Subcutaneous abdominal adipose tissue (tissue), 5 donors: ENCODE measurements around the gene SRGAP1.
A peak's percentile ranks its signal among the peaks of the same experiment; 100 is the strongest.

Source experiments
- H3K27ac ChIP-seq: one replicate; pipeline ENCODE4 v1.7.0; 2013; ENCODE audit warnings: low read depth, mild to moderate bottlenecking, inconsistent platforms, low read length, moderate library complexity
- H3K27me3 ChIP-seq, 5 donors: one replicate each; pipeline ENCODE4 v1.7.0; 2013; ENCODE audit warnings: low read length in 5 of 5, inconsistent platforms in 1 of 5; ENCODE audit not compliant: control insufficient read depth in 5 of 5, insufficient read depth in 4 of 5
- H3K36me3 ChIP-seq, 5 donors: one replicate each; pipeline ENCODE4 v1.7.0; 2013; ENCODE audit warnings: low read length in 5 of 5; ENCODE audit not compliant: control insufficient read depth in 5 of 5, insufficient read depth in 5 of 5
- H3K4me1 ChIP-seq, 5 donors: one replicate each; pipeline ENCODE4 v1.7.0; 2013; ENCODE audit warnings: low read length in 5 of 5, mild to moderate bottlenecking in 3 of 5, moderate library complexity in 1 of 5; ENCODE audit not compliant: control insufficient read depth in 5 of 5, insufficient read depth in 5 of 5
- H3K4me3 ChIP-seq, 5 donors: one replicate each; pipeline ENCODE4 v1.7.0; 2013; ENCODE audit warnings: low read length in 5 of 5, low read depth in 1 of 5
- H3K9ac ChIP-seq, 5 donors: one replicate each; pipeline ENCODE4 v1.7.0; 2013; ENCODE audit warnings: low read length in 5 of 5, mild to moderate bottlenecking in 4 of 5, moderate library complexity in 3 of 5
- H3K9me3 ChIP-seq, 5 donors: one replicate each; pipeline ENCODE4 v1.7.0; 2013; ENCODE audit warnings: low read length in 5 of 5; ENCODE audit not compliant: control insufficient read depth in 5 of 5
- donor health status: healthy.
- donor health status: healthy.
- donor health status: healthy.
- donor health status: healthy.
- donor health status: healthy.

SRGAP1 gene

DNA sequence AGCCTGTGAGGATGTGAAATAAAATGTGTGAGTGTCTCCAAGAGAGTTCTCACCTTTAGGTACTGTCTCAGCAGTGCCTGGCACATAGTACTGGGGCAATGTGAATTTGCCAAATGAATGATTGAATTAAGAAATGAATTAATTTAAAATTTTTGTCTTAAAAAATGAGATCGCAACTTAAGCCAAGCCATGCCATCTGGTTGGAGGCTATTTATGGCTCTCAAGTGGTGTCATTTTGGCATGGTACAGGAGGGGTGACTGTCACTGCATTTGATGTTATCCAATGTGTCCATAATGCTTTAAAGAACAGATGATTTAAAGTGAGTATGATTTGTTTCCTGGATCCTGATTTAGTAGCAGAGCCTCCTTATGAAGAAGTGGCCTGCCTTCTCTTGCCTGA lies 80.3 kb downstream of the SRGAP1 start:
- Histone ChIP-seq H3K27ac (no peak overlapping the region), H3K36me3 (no peaks in the 10 kb centered on the region), H3K9ac (no peak overlapping the region), H3K27me3 (no peaks in the 10 kb centered on the region), H3K4me3 (no peak overlapping the region), H3K4me1 (peaks cover 0 to 8% (median 0%) of the 10 kb centered on the region in 5 donors), H3K9me3 (no peaks in the 10 kb centered on the region)

DNA sequence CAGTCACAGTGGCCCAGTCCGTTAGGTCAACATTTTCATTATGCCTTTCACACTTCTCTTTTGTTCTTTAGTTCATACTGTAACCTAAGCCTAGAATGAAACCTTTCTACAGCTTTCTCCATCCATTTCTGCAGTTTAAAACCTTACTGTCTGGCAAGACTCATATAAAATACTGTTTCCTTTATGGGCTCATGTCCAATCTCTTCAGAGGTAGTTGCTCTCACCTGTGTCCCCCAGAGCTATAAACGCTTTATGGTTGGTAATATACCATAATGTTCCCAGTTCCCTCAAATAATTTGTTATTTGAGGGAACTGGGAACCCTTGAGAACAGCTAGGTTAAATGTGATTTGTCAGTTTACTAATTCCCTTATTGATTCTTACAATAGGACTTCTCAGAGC lies 83.0 kb downstream of the SRGAP1 start:
- H3K27me3 ChIP-seq = no peaks in the 10 kb centered on the region

DNA sequence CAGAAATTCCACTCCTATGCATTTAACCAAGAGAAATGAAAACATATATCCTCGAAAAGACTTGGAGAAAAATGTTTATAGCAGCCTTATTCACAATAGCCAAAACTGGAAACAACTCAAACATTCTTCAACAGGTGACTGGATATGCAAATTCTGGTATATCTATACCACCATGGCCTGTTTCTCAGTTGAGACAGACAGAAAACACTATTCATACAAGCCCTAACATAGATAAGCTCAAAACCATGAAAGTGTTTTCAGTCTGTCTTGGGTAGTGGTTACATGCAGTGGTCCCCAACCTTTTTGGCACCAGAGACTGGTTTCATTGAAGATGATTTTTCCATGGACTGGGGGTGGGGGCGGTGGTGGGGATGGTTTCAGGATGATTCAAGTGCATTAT lies 83.8 kb downstream of the SRGAP1 start:
- Histone ChIP-seq H3K27ac (no peak overlapping the region), H3K4me3 (no peak overlapping the region), H3K4me1 (peaks cover 0 to 6% (median 0%) of the 10 kb centered on the region in 5 donors), H3K36me3 (no peaks in the 10 kb centered on the region), H3K9me3 (no peaks in the 10 kb centered on the region), H3K27me3 (no peaks in the 10 kb centered on the region), H3K9ac (no peak overlapping the region)

More for the DNA sequence above, 83.0 kb downstream of the SRGAP1 start:
- Histone ChIP-seq H3K36me3 (no peaks in the 10 kb centered on the region), H3K4me1 (peaks cover 0 to 8% (median 0%) of the 10 kb centered on the region in 5 donors), H3K9me3 (no peaks in the 10 kb centered on the region), H3K9ac (no peak overlapping the region), H3K27ac (no peak overlapping the region), H3K4me3 (no peak overlapping the region)

DNA sequence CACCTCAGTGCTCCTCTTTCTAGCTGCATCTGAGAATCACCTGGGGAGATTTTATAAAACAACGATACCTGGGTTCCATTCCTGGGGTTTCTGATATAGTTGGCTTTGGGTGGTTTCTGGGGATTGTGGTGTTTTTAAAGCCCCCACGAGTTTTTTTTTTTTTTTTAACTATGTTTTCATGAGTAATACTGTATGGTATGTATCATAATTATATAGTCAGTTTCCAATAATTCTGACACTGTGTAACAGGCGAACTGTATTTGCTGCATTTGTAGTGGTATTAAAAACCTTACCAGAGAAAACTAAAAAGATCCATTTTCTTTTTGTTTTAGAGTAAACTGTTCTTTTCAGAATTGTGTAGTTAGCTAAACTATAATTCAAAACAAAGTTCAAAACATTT lies 84.9 kb downstream of the SRGAP1 start:
- H3K4me1 ChIP-seq = peaks cover 0 to 6% (median 0%) of the 10 kb centered on the region in 5 donors
- no peak overlapping the region for H3K27ac ChIP-seq
- H3K27me3 ChIP-seq = no peaks in the 10 kb centered on the region

DNA sequence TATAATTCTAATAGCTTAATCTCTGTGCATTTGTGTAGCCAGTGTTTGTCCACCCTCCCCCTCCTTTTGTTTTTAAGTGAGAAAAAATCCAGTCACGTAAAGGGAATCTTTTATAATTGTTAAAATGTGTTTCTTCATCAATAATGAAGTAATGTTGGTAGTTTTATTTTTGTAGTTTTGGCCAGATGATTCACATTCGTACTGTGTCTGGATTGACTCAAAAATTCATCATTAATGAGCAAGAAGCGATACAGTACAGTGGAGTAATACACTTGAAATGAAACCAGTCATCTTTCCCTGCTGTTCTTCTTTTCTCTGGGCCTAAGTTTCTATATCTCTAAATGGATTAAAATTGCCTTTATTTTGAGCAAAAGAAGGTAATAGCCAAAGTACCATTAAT lies 86.5 kb downstream of the SRGAP1 start:
- Histone ChIP-seq H3K36me3 (no peaks in the 10 kb centered on the region), H3K9me3 (no peaks in the 10 kb centered on the region), H3K4me1 (peaks cover 0 to 6% (median 0%) of the 10 kb centered on the region in 5 donors), H3K27me3 (no peaks in the 10 kb centered on the region), H3K9ac (no peak overlapping the region), H3K27ac (no peak overlapping the region), H3K4me3 (no peak overlapping the region)

More for the DNA sequence above, 84.9 kb downstream of the SRGAP1 start:
- Histone ChIP-seq H3K9ac (no peak overlapping the region), H3K36me3 (no peaks in the 10 kb centered on the region), H3K9me3 (no peaks in the 10 kb centered on the region), H3K4me3 (no peak overlapping the region)

GRCh38 chr12:63931703-63932102 lies 87.2 kb downstream of the SRGAP1 start:
- H3K9ac ChIP-seq = no peak overlapping the region
- H3K27ac ChIP-seq = no peak overlapping the region
- H3K4me3 ChIP-seq = no peak overlapping the region
- no peaks in the 10 kb centered on the region for H3K9me3 ChIP-seq
- H3K27me3 ChIP-seq = no peaks in the 10 kb centered on the region
- no peaks in the 10 kb centered on the region for H3K36me3 ChIP-seq
- peaks cover 0 to 6% (median 0%) of the 10 kb centered on the region in 5 donors for H3K4me1 ChIP-seq

GRCh38 chr12:63934936-63935335 lies 90.4 kb downstream of the SRGAP1 start:
- peaks cover 0 to 19% (median 13%) of the 10 kb centered on the region in 5 donors for H3K4me1 ChIP-seq
- H3K4me3 ChIP-seq = no peak overlapping the region
- no peak overlapping the region for H3K9ac ChIP-seq

DNA sequence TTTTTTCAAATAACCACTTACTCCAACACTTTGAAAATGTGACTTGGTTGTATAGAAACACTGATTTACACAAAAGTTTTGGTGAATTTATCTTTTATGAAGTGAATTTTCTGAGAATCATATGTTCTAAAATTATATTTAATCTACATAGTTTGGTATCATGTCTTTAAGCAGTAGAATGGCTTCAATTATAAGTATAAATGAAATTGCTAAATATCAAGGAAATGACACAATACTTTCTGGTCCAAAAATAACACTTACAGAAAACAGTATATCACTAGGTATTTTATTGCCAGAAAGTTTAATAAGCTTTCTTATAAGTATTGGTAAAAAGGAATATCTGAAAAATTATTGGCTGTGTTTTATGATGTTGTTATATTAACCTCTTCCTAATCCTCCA lies 90.9 kb downstream of the SRGAP1 start:
- peaks cover 0 to 22% (median 16%) of the 10 kb centered on the region in 5 donors for H3K4me1 ChIP-seq
- no peak overlapping the region for H3K9ac ChIP-seq
- no peaks in the 10 kb centered on the region for H3K9me3 ChIP-seq
- H3K27ac ChIP-seq = no peak overlapping the region
- no peaks in the 10 kb centered on the region for H3K27me3 ChIP-seq
- no peaks in the 10 kb centered on the region for H3K36me3 ChIP-seq
- no peak overlapping the region for H3K4me3 ChIP-seq

More at GRCh38 chr12:63934936-63935335, 90.4 kb downstream of the SRGAP1 start:
- H3K9me3 ChIP-seq = no peaks in the 10 kb centered on the region
- no peaks in the 10 kb centered on the region for H3K36me3 ChIP-seq
- no peaks in the 10 kb centered on the region for H3K27me3 ChIP-seq
- H3K27ac ChIP-seq = no peak overlapping the region

GRCh38 chr12:63937378-63938316 lies 93.1 kb downstream of the SRGAP1 start:
- Histone ChIP-seq H3K4me3 (no peak overlapping the region), H3K9me3 (no peaks in the 10 kb centered on the region), H3K36me3 (no peaks in the 10 kb centered on the region), H3K27ac (peak overlapping the region; percentile 3), H3K4me1 (peaks cover 3 to 27% (median 21%) of the 10 kb centered on the region in 5 donors), H3K9ac (peak overlapping the region in 1 of 5 donors; percentile 38), H3K27me3 (no peaks in the 10 kb centered on the region)

DNA sequence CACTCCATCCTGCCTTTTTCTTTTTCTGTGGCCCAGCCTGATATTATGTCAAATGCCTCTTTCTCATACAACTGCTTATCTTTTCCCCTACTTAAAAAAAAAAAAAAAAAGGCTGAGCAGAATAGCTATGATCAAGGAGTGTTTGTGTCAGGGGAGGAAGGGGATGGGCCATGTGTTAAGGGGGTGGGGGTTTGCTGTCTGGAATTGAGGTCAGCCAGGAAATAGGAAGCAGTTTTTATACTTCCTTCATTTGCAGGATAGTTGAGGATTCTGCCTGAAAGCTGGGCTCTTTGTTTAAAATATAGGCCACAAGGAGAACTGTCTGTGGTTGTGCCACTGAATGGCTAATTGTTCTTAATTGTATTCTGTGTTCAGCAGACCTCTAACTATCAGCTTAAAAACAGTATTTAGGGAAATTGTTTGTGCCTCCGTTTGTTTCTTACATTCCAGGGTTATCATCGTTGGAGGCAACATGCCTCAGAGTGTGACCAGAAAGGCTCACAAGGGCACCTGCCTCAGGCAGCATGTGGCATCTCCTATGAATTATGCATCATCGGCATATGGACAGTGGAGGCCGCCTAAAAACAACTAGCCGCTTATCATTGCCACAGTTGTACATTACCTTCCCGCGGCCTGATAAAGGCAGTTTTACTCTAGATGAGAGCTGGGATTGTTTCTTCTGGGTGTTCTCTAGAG lies 96.0 kb downstream of the SRGAP1 start:
- Histone ChIP-seq H3K4me1 (peaks cover 3 to 38% (median 22%) of the 10 kb centered on the region in 5 donors), H3K9ac (no peak overlapping the region), H3K27ac (peak overlapping the region; percentile 11), H3K36me3 (no peaks in the 10 kb centered on the region), H3K9me3 (no peaks in the 10 kb centered on the region), H3K27me3 (no peaks in the 10 kb centered on the region), H3K4me3 (no peak overlapping the region)
